Measurements from ENCODE around the gene PAK1. TPM values are rescaled to one million over a fixed set of nuclear protein-coding genes. Genes with fewer than 3 reads are reported as not detected.
"Not testable (repeated sequence)": the region's sequence is repeated elsewhere in the genome, so short reads cannot be mapped to it uniquely, and the experiment has no call there.

Gene PAK1
- total RNA-seq, 1 experiment from 2014 or later, result 60.1 TPM

DNA sequence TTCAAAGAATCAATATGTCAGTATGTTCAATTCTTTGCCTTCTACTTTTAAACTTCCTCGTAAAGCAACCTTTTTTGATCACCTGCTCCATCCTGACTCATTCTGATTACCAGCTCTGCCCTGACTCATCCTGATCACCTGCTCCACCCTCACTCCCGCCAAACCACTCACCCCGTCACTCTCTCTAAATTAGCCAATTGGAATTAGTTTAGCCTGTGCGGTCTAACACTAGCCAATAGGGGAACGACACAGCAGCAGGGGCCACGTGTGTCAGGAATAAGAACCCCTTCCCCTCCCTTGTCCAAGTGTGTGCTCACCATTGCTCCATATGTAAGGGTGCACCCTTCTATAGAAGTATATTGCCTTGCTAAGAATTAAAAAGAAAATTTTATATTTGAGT lies 173.9 kb downstream of the PAK1 start:
- H3K9me2 ChIP-seq (replicated peaks; ENCODE audit: insufficient read depth, low read length); H3K36me3 ChIP-seq (ENCODE audit: insufficient read depth, low read length); DNase-seq; H3K9ac ChIP-seq (ENCODE audit: low read length); H3K27me3 ChIP-seq (ENCODE audit: low read length); H2AFZ ChIP-seq (ENCODE audit: low read length); H3K4me1 ChIP-seq (ENCODE audit: low read length); H3K27ac ChIP-seq (ENCODE audit: low read length); H3K4me2 ChIP-seq (ENCODE audit: low read depth, low read length, poor library complexity, severe bottlenecking); H4K20me1 ChIP-seq (ENCODE audit: insufficient read depth, low read depth, low read length); H3K9me3 ChIP-seq (ENCODE audit: low read length); H3K79me2 ChIP-seq (ENCODE audit: low read length); H3K4me3 ChIP-seq (ENCODE audit: low read length): not testable (repeated sequence)

DNA sequence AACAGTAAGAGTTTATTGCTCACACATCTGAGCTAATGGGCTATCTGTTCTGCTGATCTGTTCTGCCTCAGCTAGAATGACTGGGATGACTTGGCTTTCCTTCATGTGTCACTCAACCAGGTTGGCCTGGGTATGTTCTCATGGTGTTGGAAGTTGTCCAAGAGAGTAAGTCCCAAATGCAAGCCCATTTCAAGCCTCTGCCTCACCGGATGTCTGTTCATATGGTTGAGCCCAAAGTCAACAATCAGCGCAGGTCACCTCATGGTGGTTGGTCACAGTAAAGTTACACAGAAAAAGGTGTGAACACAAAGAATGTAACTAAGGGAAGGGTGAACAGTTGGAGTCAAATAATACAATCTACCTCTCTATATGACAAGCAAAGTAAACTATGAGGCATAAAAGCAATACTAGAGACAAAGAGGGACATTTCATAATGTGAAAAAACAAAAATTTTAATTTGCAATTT lies 174.3 kb downstream of the PAK1 start:
- Histone ChIP-seq H3K4me1 (ENCODE audit: low read length) (no peaks in the 10 kb centered on the region), H3K9me3 (ENCODE audit: low read length) (no peaks in the 10 kb centered on the region), H4K20me1 (ENCODE audit: insufficient read depth, low read depth, low read length) (no peaks in the 10 kb centered on the region), H3K79me2 (ENCODE audit: low read length) (no peaks in the 10 kb centered on the region), H3K36me3 (ENCODE audit: insufficient read depth, low read length) (no peaks in the 10 kb centered on the region), H3K4me2 (ENCODE audit: low read depth, low read length, poor library complexity, severe bottlenecking) (no peak overlapping the region), H3K27me3 (ENCODE audit: low read length) (no peaks in the 10 kb centered on the region), H2AFZ (ENCODE audit: low read length) (no peak overlapping the region), H3K9me2 (replicated peaks; ENCODE audit: insufficient read depth, low read length) (no peaks in the 10 kb centered on the region), H3K27ac (ENCODE audit: low read length) (no peak overlapping the region), H3K9ac (ENCODE audit: low read length) (no peak overlapping the region), H3K4me3 (ENCODE audit: low read length) (no peak overlapping the region)
- DNase-seq, result no peak

DNA sequence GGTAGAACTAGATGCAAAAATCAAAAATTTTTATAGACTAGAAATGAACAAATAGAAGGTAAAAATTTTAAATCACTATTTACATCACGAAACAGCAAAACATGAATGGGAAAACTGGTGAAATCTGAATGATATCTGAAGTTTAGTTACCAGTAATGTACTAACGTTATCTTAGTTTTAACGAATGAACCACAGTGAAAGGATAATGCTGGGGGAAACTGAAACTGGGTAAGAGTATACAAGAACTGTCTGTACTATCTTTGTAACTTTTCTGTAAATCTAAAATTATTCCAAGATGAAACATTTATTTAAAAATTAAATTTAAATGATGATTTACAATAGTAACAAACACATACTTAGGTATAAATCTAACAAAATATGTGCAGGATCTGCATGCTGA lies 179.9 kb downstream of the PAK1 start:
- no peaks in the 10 kb centered on the region for H3K9me3 ChIP-seq (ENCODE audit: low read length)
- no peaks in the 10 kb centered on the region for H3K79me2 ChIP-seq (ENCODE audit: low read length)
- no peaks in the 10 kb centered on the region for H3K27me3 ChIP-seq (ENCODE audit: low read length)
- no peak overlapping the region for H3K4me3 ChIP-seq (ENCODE audit: low read length)
- no peaks in the 10 kb centered on the region for H4K20me1 ChIP-seq (ENCODE audit: insufficient read depth, low read depth, low read length)
- no peak overlapping the region for H3K9ac ChIP-seq (ENCODE audit: low read length)
- no peaks in the 10 kb centered on the region for H3K4me1 ChIP-seq (ENCODE audit: low read length)
- no peak overlapping the region for H2AFZ ChIP-seq (ENCODE audit: low read length)
- no peak for DNase-seq
- no peak overlapping the region for H3K27ac ChIP-seq (ENCODE audit: low read length)
- H3K4me2 ChIP-seq (ENCODE audit: low read depth, low read length, poor library complexity, severe bottlenecking), result no peak overlapping the region
- H3K9me2 ChIP-seq (replicated peaks; ENCODE audit: insufficient read depth, low read length), result no peaks in the 10 kb centered on the region
- no peaks in the 10 kb centered on the region for H3K36me3 ChIP-seq (ENCODE audit: insufficient read depth, low read length)

DNA sequence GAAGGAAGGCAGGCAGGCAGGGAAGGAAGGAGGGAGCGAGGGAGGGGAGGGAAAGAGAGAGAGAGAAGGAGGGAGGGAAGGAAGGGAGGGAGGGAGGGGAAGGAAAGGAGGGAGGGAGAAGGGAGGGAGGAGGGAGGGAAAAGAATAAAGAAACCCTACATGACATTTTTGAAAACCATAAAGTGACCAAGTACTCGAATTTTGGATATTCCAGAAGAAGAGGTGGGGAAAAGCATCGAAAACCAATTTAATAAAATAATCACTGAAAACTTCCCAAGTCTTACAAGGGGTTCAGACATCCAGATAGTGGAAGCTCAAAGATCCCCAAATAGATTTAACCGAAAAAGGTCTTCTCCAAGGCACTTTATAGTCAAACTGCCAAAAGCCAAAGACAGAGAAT lies 184.2 kb downstream of the PAK1 start:
- no peaks in the 10 kb centered on the region for H3K79me2 ChIP-seq (ENCODE audit: low read length)
- no peaks in the 10 kb centered on the region for H3K36me3 ChIP-seq (ENCODE audit: insufficient read depth, low read length)
- no peak for DNase-seq
- no peaks in the 10 kb centered on the region for H3K9me2 ChIP-seq (replicated peaks; ENCODE audit: insufficient read depth, low read length)
- H3K27me3 ChIP-seq (ENCODE audit: low read length), result no peaks in the 10 kb centered on the region
- no peak overlapping the region for H3K4me3 ChIP-seq (ENCODE audit: low read length)
- no peak overlapping the region for H3K27ac ChIP-seq (ENCODE audit: low read length)
- no peaks in the 10 kb centered on the region for H3K4me1 ChIP-seq (ENCODE audit: low read length)
- no peaks in the 10 kb centered on the region for H4K20me1 ChIP-seq (ENCODE audit: insufficient read depth, low read depth, low read length)
- H2AFZ ChIP-seq (ENCODE audit: low read length), result no peak overlapping the region
- no peak overlapping the region for H3K4me2 ChIP-seq (ENCODE audit: low read depth, low read length, poor library complexity, severe bottlenecking)
- H3K9ac ChIP-seq (ENCODE audit: low read length), result no peak overlapping the region
- H3K9me3 ChIP-seq (ENCODE audit: low read length), result no peaks in the 10 kb centered on the region

DNA sequence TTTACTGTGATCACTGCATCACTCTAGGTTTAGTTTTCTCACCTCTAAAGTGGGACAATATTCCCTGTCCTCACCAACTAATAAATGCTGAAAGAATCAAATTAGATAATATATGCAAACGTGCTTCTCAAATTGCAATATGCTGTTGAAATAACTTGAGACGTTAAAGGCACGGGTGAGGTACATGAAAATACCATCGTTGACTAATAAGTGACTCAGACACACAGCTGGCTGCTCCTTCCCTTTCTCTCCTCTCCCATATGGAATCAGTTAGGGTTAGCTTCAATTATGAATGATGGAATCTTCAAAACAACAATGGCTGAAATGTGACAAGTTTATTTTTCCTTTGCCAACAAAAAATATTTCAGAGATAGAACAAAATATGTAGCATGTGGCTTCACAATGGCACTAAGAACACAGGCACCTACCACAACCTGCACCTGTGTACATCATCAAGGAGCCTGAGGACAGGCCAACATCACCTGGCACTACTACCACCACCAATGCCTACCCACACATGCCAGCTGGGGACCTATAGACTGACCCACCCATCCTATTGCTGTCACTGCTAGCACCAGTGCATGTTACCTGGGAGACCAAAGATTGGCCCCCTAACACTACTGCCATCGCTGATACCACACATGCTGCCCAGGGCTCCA lies 186.2 kb downstream of the PAK1 start:
- Histone ChIP-seq H3K27ac (ENCODE audit: low read length) (no peak overlapping the region), H3K9ac (ENCODE audit: low read length) (no peak overlapping the region), H2AFZ (ENCODE audit: low read length) (no peak overlapping the region), H3K4me2 (ENCODE audit: low read depth, low read length, poor library complexity, severe bottlenecking) (no peak overlapping the region), H3K27me3 (ENCODE audit: low read length) (no peaks in the 10 kb centered on the region), H3K9me3 (ENCODE audit: low read length) (no peaks in the 10 kb centered on the region), H3K9me2 (replicated peaks; ENCODE audit: insufficient read depth, low read length) (no peaks in the 10 kb centered on the region), H3K79me2 (ENCODE audit: low read length) (no peaks in the 10 kb centered on the region), H4K20me1 (ENCODE audit: insufficient read depth, low read depth, low read length) (no peaks in the 10 kb centered on the region), H3K4me1 (ENCODE audit: low read length) (no peaks in the 10 kb centered on the region), H3K4me3 (ENCODE audit: low read length) (no peak overlapping the region), H3K36me3 (ENCODE audit: insufficient read depth, low read length) (no peaks in the 10 kb centered on the region)
- no peak for DNase-seq

DNA sequence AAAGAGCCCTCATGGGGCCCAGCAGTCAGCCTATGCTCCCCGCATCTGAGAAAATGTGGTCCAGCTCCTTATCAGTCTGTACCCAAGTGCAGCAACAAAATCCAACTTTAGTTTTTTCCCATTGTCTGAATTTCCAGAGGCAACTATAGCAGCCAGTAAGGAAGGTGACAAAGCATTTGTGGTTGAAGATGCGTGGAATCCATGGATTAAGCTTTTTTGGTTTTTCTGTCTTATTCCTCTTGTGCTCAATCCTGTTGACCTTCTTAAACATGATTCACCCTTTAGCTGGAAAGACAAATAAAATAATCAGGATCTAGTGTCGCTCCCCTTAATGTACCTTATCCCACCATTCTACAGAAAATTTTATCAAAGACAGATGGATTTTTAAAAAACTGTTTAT lies 186.8 kb downstream of the PAK1 start:
- H3K36me3 ChIP-seq (ENCODE audit: insufficient read depth, low read length), result no peaks in the 10 kb centered on the region
- H3K9me3 ChIP-seq (ENCODE audit: low read length), result no peaks in the 10 kb centered on the region
- no peak overlapping the region for H3K27ac ChIP-seq (ENCODE audit: low read length)
- DNase-seq, result no peak
- H3K9me2 ChIP-seq (replicated peaks; ENCODE audit: insufficient read depth, low read length), result no peaks in the 10 kb centered on the region
- H3K9ac ChIP-seq (ENCODE audit: low read length), result no peak overlapping the region
- H3K79me2 ChIP-seq (ENCODE audit: low read length), result no peaks in the 10 kb centered on the region
- no peak overlapping the region for H3K4me2 ChIP-seq (ENCODE audit: low read depth, low read length, poor library complexity, severe bottlenecking)
- H3K4me3 ChIP-seq (ENCODE audit: low read length), result no peak overlapping the region
- H3K27me3 ChIP-seq (ENCODE audit: low read length), result no peaks in the 10 kb centered on the region
- H4K20me1 ChIP-seq (ENCODE audit: insufficient read depth, low read depth, low read length), result no peaks in the 10 kb centered on the region
- H3K4me1 ChIP-seq (ENCODE audit: low read length), result no peaks in the 10 kb centered on the region
- no peak overlapping the region for H2AFZ ChIP-seq (ENCODE audit: low read length)

DNA sequence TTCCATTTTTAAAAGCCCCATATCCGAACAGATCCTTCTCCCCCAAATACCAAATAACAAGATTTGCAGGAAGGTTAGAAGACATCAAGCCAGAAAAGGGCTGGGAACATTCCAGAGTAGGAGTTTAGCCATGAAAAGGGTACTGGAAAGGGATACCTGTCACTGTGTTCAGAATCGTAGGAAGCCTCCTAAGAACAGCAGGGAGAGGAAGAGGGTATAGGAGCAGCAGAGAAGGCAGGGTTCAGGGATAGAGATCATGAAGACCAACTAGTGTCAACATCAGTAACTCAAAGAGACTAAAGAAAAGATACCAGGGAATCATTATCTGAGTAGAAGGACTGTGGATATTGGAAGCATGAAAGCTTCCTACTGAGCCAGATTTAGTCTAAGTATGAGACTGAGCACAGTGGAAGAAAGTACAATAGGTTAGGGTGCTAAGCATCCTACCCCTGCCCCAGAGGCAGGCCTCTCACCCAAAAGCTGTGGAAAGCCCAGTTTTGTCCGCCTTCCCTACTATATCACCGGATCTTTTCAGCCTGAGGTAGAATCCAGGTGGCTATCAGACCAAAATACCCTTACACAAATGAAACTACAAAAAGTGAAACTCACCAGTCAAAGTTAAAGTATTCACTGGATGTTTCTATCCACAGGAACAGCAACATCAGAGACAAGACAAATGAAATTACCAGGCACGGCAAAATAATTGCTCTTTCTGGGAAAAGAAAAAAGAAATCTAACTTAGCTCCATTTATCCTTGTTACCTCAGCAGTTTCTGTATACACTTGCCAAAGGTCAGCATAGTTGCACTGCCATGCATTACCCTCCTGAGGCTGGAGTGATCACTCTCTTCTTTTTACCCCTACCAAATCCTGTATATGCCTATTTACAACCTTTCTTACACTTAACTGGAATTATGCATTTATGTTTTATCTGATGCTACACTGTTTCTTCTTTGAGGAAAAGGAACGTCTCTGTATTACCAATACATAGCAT lies 189.1 kb downstream of the PAK1 start:
- H3K9me3 ChIP-seq (ENCODE audit: low read length), result no peaks in the 10 kb centered on the region
- no peaks in the 10 kb centered on the region for H3K36me3 ChIP-seq (ENCODE audit: insufficient read depth, low read length)

DNA sequence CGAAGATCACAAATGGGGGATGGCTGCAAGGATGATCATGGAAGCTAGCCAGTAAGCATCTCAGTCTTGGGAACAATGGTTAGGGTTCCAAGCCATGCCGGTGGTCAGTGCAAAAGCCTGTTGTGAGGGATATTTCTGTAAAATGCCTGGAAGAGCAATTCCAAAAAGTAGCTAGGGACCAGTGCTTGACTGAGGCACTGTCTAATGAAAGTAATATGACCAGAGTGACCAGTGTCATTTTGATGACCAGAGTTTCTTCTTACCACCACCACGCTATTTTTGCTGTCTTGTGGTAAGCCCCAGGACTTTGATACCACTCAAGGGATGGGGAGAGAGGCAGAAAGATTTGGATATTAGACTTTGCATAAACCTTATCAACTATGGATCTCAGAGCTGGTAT lies 190.8 kb downstream of the PAK1 start:
- no peaks in the 10 kb centered on the region for H3K27me3 ChIP-seq (ENCODE audit: low read length)
- no peaks in the 10 kb centered on the region for H3K9me2 ChIP-seq (replicated peaks; ENCODE audit: insufficient read depth, low read length)

More for the DNA sequence above, 189.1 kb downstream of the PAK1 start:
- Histone ChIP-seq H2AFZ (ENCODE audit: low read length) (no peak overlapping the region), H3K9me2 (replicated peaks; ENCODE audit: insufficient read depth, low read length) (no peaks in the 10 kb centered on the region), H3K27me3 (ENCODE audit: low read length) (no peaks in the 10 kb centered on the region), H3K4me1 (ENCODE audit: low read length) (no peaks in the 10 kb centered on the region), H3K4me2 (ENCODE audit: low read depth, low read length, poor library complexity, severe bottlenecking) (no peak overlapping the region), H3K27ac (ENCODE audit: low read length) (no peak overlapping the region), H4K20me1 (ENCODE audit: insufficient read depth, low read depth, low read length) (no peaks in the 10 kb centered on the region), H3K4me3 (ENCODE audit: low read length) (no peak overlapping the region), H3K79me2 (ENCODE audit: low read length) (no peaks in the 10 kb centered on the region), H3K9ac (ENCODE audit: low read length) (no peak overlapping the region)
- no peak for DNase-seq

More for the DNA sequence above, 190.8 kb downstream of the PAK1 start:
- H4K20me1 ChIP-seq (ENCODE audit: insufficient read depth, low read depth, low read length), result no peaks in the 10 kb centered on the region
- H2AFZ ChIP-seq (ENCODE audit: low read length), result no peak overlapping the region
- no peak overlapping the region for H3K4me3 ChIP-seq (ENCODE audit: low read length)
- H3K9me3 ChIP-seq (ENCODE audit: low read length), result no peaks in the 10 kb centered on the region
- no peak overlapping the region for H3K27ac ChIP-seq (ENCODE audit: low read length)
- H3K36me3 ChIP-seq (ENCODE audit: insufficient read depth, low read length), result no peaks in the 10 kb centered on the region
- no peak overlapping the region for H3K9ac ChIP-seq (ENCODE audit: low read length)
- no peak overlapping the region for H3K4me2 ChIP-seq (ENCODE audit: low read depth, low read length, poor library complexity, severe bottlenecking)
- no peak for DNase-seq
- H3K79me2 ChIP-seq (ENCODE audit: low read length), result no peaks in the 10 kb centered on the region
- H3K4me1 ChIP-seq (ENCODE audit: low read length), result no peaks in the 10 kb centered on the region

Data from Karpas-422 (cell line).